Panc1 (cell line): ENCODE data around the gene NDUFC2. TPM values are rescaled to one million over a fixed set of nuclear protein-coding genes. Genes with fewer than 3 reads are reported as not detected.

ENCODE experiments used
- ATAC-seq: fragments of 200-7000 bp; cut with Tn5 transposase; 2 replicates; pipeline ENCODE4 v1.9.1; 2020; ENCODE audit warnings: mild to moderate bottlenecking, moderate library complexity
- BruUV-seq: library from RNA; stranded (reverse); fragments of 400-500 nt; replicated peaks from 2 replicates; lab custom pipeline; 2021; lab: Mats Ljungman, UMichigan
- CTCF ChIA-PET: fragments of 300-600 bp; sonication (Branson Sonifier 250); formaldehyde crosslinking; loops from one replicate; lab custom pipeline; 2022; ENCODE audit warnings: antibody characterized with exemption; lab: Charles Lee
- POLR2A ChIA-PET: fragments of 300-600 bp; sonication (Branson Sonifier 250); formaldehyde crosslinking; loops from one replicate; lab custom pipeline; 2022; ENCODE audit warnings: antibody characterized with exemption; lab: Charles Lee
- DNase-seq: peaks from one replicate; pipeline ENCODE4 v3.0.0-alpha.2; 2010; ENCODE audit warnings: low read depth, low spot score
- H3K27ac ChIP-seq: 2 replicates; pipeline ENCODE4 v1.5.1; 2011; ENCODE audit warnings: mild to moderate bottlenecking, low read length, inconsistent platforms
- H3K27me3 ChIP-seq: fragments of 200-500 bp; sonication (Bioruptor generic); 2 replicates; pipeline ENCODE4 v1.6.0; 2014; ENCODE audit warnings: low read length, inconsistent platforms; ENCODE audit not compliant: control insufficient read depth, insufficient read depth
- H3K36me3 ChIP-seq: fragments of 200-500 bp; sonication (Bioruptor generic); 2 replicates; pipeline ENCODE4 v1.5.1; 2014; ENCODE audit warnings: inconsistent platforms, mild to moderate bottlenecking, low read length, moderate library complexity; ENCODE audit not compliant: control insufficient read depth, insufficient read depth
- H3K4me1 ChIP-seq: 2 replicates; pipeline ENCODE4 v1.5.1; 2011; ENCODE audit warnings: inconsistent platforms, mild to moderate bottlenecking, low read length, moderate library complexity; ENCODE audit not compliant: control insufficient read depth, insufficient read depth
- H3K4me3 ChIP-seq, 2 experiments: 2 replicates each; pipeline ENCODE4 v1.5.1; 2011 to 2012; ENCODE audit warnings: low read depth in 2 of 2, low read length in 2 of 2, mild to moderate bottlenecking in 2 of 2, inconsistent platforms in 1 of 2, moderate library complexity in 1 of 2
- H3K9me3 ChIP-seq: fragments of 200-500 bp; sonication (Bioruptor generic); 2 replicates; pipeline ENCODE4 v1.5.1; 2014; ENCODE audit warnings: low read depth, mild to moderate bottlenecking, inconsistent platforms, low read length, moderate library complexity; ENCODE audit not compliant: control insufficient read depth, insufficient read depth
- POLR2AphosphoS5 ChIP-seq: IDR thresholded peaks from 2 replicates; pipeline ENCODE4 v1.6.1; 2012; ENCODE audit warnings: mild to moderate bottlenecking, low read depth, low read length, moderate library complexity
- SIN3A ChIP-seq: IDR thresholded peaks from 2 replicates; pipeline ENCODE4 v1.6.1; 2012; ENCODE audit warnings: low read depth, mild to moderate bottlenecking, low read length, moderate library complexity, borderline replicate concordance; ENCODE audit not compliant: insufficient read depth
- TCF7L2 ChIP-seq: IDR thresholded peaks from 2 replicates; pipeline ENCODE4 v1.6.1; 2011; ENCODE audit warnings: mild to moderate bottlenecking, low read depth, low read length, inconsistent platforms
- in situ Hi-C: cut with HindIII; loops from 2 replicates; pipeline ENCODE4 v1.10.0; 2016; ENCODE audit warnings: low sequenced_read_pairs, low pct_unique_long_range_greater_than_20kb
- intact Hi-C: fragments of 100-400 bp; cut with micrococcal nuclease; formaldehyde crosslinking; loops from one replicate; pipeline ENCODE4 v1.10.0; 2022; ENCODE audit not compliant: unreplicated experiment
- total RNA-seq: library from RNA; stranded (reverse); gene quantifications from one replicate; pipeline ENCODE4 v1.2.1, GENCODE V29; 2021; ENCODE audit not compliant: unreplicated experiment
- TF ChIP-seq, protein P1 (sequence below), 2 experiments: IDR thresholded peaks; 2 replicates each; pipeline ENCODE4 v1.6.1; 2011 to 2012; ENCODE audit warnings: low read depth in 2 of 2, control low read depth in 1 of 2, low read length in 1 of 2, mild to moderate bottlenecking in 1 of 2, moderate library complexity in 1 of 2; ENCODE audit not compliant: insufficient read depth in 1 of 2
- TF ChIP-seq, protein P2 (sequence below): fragments of 450-650 bp; IDR thresholded peaks from 2 replicates; pipeline ENCODE4 v1.5.1; 2017; ENCODE audit warnings: mild to moderate bottlenecking

The NDUFC2 gene
- total RNA-seq, 1 experiment from 2014 or later, result 308 TPM

DNA sequence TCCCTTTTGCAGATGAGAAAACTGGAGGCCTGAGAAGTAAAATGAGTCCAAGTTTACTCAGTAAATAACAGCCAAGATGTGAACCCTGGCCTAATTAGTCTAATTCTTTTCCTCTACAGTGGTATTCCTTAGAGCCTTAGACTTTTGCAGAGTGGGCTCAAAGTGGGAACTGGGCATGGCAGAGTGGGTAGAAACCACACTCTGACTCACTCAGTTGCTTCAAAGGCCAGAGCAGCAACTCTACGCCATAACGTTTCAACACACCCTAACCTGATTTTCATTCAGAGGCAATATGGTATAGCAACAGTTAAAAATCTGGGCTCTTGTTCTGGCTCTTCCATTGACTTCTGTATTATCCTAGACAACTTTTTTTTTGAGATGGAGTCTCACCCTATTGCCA, 13.2 kb downstream of the NDUFC2 start:
- Histone ChIP-seq H3K4me1 (peaks cover 21% of the 10 kb centered on the region), H3K27ac (no peak overlapping the region), H3K9me3 (no peaks in the 10 kb centered on the region), H3K36me3 (peaks cover 5% of the 10 kb centered on the region), H3K4me3 (no peak overlapping the region), H3K27me3 (no peaks in the 10 kb centered on the region)
- ATAC-seq, result no peak
- no TSS peak for BruUV-seq
- DNase-seq, result no peak
- POLR2A ChIA-PET, result interaction anchor here (0.7 kb wide), 1 partner anchor 238 kb away, joined by 3 read pairs; no protein-coding TSS in a partner anchor
- in situ Hi-C loops, result no loop called here
- no peak for TF ChIP-seq POLR2AphosphoS5
- no peak for TF ChIP-seq SIN3A
- TF ChIP-seq, protein P1, sequence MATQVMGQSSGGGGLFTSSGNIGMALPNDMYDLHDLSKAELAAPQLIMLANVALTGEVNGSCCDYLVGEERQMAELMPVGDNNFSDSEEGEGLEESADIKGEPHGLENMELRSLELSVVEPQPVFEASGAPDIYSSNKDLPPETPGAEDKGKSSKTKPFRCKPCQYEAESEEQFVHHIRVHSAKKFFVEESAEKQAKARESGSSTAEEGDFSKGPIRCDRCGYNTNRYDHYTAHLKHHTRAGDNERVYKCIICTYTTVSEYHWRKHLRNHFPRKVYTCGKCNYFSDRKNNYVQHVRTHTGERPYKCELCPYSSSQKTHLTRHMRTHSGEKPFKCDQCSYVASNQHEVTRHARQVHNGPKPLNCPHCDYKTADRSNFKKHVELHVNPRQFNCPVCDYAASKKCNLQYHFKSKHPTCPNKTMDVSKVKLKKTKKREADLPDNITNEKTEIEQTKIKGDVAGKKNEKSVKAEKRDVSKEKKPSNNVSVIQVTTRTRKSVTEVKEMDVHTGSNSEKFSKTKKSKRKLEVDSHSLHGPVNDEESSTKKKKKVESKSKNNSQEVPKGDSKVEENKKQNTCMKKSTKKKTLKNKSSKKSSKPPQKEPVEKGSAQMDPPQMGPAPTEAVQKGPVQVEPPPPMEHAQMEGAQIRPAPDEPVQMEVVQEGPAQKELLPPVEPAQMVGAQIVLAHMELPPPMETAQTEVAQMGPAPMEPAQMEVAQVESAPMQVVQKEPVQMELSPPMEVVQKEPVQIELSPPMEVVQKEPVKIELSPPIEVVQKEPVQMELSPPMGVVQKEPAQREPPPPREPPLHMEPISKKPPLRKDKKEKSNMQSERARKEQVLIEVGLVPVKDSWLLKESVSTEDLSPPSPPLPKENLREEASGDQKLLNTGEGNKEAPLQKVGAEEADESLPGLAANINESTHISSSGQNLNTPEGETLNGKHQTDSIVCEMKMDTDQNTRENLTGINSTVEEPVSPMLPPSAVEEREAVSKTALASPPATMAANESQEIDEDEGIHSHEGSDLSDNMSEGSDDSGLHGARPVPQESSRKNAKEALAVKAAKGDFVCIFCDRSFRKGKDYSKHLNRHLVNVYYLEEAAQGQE (IDR thresholded peaks at IDR 0.05; ENCODE audit: insufficient read depth in 1 of 2, low read depth in 2 of 2, low read length in 1 of 2), result no peak
- intact Hi-C loops, result no loop called here
- CTCF ChIA-PET, result no interaction called here

- in situ Hi-C loops, result no loop called here
- POLR2A ChIA-PET, result no interaction called here
- DNase-seq (no peak), ATAC-seq (no peak)
- Histone ChIP-seq H3K4me1 (peaks cover 27% of the 10 kb centered on the region), H3K9me3 (no peaks in the 10 kb centered on the region), H3K36me3 (peaks cover 5% of the 10 kb centered on the region), H3K27me3 (no peaks in the 10 kb centered on the region), H3K27ac (no peak overlapping the region), H3K4me3 (no peak overlapping the region)
- BruUV-seq, result no TSS peak
- intact Hi-C loops, result no loop called here
- CTCF ChIA-PET, result no interaction called here
- TF ChIP-seq POLR2AphosphoS5 (no peak), TCF7L2 (no peak), SIN3A (no peak)
- TF ChIP-seq, protein P1 (IDR thresholded peaks at IDR 0.05; ENCODE audit: insufficient read depth in 1 of 2, low read depth in 2 of 2, low read length in 1 of 2), result no peak
- TF ChIP-seq, protein P2, sequence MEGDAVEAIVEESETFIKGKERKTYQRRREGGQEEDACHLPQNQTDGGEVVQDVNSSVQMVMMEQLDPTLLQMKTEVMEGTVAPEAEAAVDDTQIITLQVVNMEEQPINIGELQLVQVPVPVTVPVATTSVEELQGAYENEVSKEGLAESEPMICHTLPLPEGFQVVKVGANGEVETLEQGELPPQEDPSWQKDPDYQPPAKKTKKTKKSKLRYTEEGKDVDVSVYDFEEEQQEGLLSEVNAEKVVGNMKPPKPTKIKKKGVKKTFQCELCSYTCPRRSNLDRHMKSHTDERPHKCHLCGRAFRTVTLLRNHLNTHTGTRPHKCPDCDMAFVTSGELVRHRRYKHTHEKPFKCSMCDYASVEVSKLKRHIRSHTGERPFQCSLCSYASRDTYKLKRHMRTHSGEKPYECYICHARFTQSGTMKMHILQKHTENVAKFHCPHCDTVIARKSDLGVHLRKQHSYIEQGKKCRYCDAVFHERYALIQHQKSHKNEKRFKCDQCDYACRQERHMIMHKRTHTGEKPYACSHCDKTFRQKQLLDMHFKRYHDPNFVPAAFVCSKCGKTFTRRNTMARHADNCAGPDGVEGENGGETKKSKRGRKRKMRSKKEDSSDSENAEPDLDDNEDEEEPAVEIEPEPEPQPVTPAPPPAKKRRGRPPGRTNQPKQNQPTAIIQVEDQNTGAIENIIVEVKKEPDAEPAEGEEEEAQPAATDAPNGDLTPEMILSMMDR, result no peak
Observed at GRCh38 chr11:78065203-78065602, 14.5 kb downstream of the NDUFC2 start.
